ACHN (cell line): ENCODE measurements around the gene APCDD1L.
"Not testable (repeated sequence)": the region's sequence is repeated elsewhere in the genome, so short reads cannot be mapped to it uniquely, and the experiment has no call there.

Experiments used
- DNase-seq: peaks from one replicate; pipeline ENCODE4 v3.0.0-alpha.2; 2015
- in situ Hi-C: cut with HindIII; loops from 2 replicates; pipeline ENCODE4 v1.10.0; 2017; ENCODE audit warnings: low sequenced_read_pairs, low pct_ligation_motif_present, low pct_unique_long_range_greater_than_20kb

The APCDD1L gene

DNA sequence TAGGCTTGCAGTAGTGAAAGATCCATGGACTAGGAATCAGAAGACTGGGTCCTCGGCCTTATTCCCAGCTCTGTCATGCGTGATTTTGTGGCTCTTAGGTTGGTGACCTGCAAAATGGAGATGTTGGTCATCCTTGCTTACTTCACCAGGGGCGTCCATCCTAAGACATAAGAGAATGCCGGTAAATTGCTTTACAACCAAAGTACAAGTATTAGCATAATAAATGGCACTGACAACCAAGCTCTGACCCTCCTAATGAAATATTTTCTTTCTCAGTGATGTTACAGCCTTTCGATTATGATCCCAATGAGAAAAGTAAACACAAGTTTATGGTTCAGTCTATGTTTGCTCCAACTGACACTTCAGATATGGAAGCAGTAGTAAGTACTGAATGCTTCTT is 80.9 kb downstream of the APCDD1L start:
- DNase-seq = no peak
- in situ Hi-C loops = no loop called here

DNA sequence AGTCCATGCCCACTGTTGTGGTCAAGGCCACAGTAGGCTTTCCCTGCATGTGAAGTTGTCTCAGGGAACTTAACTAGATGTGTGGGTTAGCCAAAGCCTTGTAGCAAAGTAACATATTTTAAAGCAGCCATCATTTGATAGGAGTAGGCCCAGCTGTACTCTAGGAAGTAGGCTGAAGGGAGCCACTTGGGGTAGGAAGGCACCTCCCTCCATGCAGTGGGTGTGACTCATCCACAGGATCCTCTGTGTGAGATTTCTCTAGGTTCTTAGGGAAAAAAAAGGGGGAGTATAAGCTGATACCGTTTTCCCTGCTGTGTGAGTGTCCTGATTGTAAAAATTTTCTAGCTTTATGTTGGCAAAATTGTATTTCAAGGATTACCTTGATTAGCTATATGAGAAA is 81.4 kb downstream of the APCDD1L start:
- in situ Hi-C loops = no loop called here

DNA sequence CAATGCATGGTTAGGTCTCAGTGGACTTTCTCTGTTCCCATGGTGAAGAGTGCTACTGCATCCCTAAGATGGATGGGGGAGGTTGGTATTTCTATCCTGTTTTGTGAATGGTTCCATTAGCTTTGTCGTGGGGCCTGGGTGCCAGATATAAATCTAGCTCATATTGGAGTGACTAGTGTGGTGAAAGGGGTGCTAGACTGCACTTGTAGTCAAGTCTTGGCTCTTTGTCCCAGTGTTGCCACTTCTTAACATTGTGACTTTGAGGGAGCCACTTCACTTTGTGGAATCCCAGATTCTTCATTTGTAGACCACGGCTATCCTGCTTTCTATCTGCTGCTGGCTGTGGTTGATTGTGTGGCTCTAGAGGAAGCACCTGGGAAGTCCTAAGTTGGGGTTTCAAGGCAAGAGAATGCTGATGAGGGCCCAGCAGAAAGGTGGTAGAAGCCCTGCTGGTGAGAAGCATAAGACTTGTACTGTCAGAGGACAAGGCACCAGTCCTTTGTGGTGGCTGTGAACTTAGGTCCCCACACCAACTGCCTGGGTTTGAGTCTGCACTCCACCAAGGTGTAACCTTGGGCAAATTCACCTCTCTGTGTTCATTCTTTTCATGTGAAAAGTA is 82.1 kb downstream of the APCDD1L start:
- in situ Hi-C loops = no loop called here
- DNase-seq = no peak

More for the DNA sequence above, 81.4 kb downstream of the APCDD1L start:
- DNase-seq = peak; percentile 60

DNA sequence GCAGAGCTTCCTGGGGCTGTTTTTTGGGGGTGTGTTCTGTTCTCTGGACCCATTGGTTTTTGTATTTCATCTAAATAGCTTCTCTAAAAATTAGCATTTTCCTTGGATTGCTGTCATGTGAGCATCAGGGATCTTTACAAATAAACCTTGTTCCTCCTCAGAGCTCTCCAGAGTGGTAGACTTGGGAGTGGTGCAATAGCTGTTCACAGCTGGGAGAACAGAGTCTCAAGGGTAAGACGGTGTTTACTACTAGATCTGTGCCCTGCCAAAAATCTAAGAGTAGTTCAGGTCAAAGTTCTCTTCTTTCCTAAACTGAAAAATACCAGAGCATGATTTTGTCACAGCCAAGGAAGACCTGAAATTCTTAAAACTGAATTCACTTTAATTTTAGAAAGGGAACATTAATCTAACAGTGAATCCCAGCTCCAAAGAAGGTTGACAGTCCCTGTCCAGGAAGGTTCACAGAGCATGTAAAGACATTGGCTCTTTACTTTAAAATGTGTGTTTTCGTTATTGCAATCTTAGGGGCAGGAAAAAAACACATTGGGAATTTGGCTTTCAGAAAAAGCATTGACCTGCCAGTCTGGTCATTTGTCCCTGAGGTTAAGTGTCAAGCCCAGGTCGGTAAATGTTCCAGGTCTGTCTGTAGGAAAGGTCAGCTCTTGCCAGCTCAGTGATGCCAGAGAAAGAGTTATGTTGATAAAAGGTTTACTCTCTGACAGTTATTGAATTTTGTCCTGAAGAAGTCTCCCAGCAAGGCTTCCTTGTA is 82.8 kb downstream of the APCDD1L start:
- DNase-seq = no peak
- in situ Hi-C loops = no loop called here

DNA sequence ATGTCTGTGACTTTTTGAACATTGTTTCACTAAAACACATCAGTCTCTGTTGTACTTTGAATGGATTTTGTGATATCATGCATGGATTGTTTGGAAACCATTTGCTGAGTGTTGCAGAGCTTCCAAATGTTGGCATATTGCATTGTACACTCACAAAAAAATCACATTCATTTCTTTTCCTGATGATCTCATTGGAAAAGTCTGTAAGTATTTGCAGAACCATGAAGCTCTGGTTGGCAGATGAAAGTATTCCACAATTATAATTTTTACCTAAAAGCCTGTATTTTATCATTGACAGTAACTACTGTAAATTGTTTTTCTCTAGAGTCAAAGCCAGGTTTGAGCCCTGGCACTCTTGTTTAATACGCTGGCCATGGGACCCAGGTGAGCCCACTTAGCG is 84.1 kb downstream of the APCDD1L start:
- in situ Hi-C loops = no loop called here
- no peak for DNase-seq

DNA sequence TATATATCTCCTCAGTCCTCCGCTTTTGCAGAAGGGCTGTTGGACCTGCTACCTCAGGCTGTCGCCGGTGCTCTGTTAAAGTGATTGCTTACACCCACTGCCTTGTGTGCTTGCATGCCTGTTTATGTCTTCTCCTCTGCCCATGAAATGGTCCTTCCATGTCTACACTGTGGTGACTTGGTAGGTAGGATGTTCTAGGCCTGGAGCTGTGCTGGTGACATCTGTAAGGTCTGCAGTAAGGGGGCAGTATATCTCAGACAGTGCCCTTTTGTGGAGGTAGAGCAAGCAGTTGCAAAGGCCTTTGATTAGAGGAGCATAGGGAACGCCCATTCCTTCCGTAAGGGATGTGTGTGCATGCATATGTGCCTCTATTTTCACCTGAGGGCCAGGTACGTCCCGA is 85.9 kb downstream of the APCDD1L start:
- in situ Hi-C loops = no loop called here
- DNase-seq = no peak

DNA sequence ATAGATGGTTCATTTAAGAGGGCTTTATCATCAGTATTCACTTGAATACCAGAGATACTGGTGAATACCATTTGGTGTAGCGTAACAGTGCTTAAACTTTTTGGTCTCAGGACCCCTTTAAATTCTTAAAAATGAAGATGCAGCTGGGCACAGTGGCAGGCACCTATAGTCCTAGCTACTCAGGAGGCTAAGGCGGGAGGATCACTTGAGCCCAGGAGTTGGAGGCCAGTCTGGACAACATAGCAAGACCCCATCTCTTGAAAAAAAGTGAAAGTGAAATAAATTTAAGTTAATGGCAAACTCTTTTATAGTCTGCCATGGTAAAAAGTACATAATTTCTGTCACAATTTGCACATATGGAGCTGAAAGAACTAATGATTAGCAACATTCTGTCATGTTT is 86.8 kb downstream of the APCDD1L start:
- DNase-seq = no peak
- in situ Hi-C loops = no loop called here

DNA sequence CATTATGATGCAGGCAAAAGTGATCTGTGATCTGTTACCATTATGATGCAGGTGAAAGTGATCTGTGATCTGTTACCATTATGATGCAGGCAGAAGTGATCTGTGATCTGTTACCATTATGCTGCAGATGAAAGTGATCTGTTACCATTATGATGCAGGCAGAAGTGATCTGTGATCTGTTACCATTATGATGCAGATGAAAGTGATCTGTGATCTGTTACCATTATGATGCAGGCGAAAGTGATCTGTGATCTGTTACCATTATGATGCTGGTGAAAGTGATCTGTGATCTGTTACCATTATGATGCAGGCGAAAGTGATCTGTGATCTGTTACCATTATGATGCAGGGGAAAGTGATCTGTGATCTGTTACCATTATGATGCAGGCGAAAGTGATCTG is 87.6 kb downstream of the APCDD1L start:
- DNase-seq, in situ Hi-C loops: not testable (repeated sequence)

DNA sequence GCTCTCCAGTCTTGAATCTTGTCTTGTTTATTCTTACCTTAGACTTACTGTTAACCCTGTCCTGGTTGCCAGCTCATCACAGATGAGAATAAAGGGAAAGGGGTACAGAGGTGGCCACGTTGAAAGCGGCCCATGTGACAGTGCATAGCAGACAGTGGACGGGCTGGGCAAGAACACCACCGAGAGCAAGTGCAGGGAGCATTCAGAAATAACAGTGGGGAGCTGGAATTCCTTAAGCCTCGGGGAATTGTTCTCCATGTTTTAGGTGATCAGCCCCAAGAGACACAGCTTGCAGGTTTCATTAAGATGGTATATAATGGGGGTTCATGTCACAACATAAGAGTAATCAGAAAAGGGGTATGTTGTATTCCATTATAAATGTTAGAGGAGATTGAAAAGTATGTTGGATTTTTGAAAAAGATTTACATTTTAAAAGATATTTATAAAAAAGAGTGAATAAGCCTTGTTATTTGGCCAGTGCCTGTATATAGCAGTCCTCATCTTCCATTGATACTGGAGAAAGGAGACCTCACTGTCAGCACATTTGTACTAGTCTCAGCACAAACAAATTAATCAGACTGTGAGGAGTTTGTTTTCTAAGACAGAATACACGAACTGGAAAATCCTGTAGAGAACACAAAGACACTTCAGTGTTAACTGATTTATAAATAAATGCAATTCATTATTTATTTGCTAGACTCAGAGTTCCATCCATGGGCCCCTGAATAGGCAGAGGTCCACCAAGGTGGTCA is 90.8 kb downstream of the APCDD1L start:
- DNase-seq = no peak
- in situ Hi-C loops = no loop called here

DNA sequence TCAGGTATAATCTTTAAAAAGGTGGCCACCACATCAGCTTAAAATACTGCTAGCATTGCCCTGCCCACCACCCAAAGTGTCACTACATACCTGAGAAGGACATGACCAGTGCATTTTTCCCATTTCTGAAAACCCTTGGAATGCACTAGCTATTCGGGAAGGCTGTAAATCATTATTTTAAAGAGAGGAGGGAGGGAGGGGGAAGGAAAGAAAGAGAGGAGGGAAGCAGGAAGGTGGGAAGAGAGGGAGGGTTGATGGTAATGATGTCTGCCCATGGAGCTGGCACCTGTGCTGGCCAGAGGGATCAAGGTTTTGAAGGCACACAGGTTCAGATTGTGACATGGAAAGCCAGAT is 93.7 kb downstream of the APCDD1L start:
- in situ Hi-C loops = no loop called here

DNA sequence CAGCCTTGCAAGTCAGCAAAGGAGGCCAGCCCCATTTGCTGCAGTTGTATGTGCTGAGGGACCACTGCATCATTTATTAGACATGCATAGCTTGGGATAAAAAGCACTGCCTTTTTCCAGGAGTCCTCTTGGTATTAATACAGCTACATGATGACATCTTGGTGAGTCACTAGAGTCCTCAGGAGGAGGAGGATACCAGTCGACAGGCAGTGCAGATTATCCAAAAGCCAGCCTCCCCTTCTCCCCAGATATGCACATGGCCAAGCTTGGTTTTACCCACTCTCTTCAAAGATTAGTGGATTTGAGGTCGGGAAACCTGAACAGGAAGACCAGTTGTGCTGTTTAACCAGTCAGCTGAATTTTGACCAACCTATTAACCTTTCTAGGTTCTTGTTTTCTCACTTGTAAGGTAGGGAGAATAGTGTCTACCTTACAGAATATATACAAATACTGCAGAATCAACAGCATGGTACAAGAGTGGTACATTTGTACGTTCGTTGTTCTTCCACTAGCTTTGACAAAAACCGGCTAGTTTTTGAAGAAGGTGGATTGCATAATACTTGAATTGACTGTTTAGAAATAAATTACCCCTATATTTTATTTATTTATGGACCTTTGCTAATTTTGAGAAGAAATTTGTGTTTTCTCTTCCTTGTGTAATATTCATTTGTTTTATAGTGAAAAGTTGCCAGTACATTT is 94.3 kb downstream of the APCDD1L start:
- peak; percentile 72 for DNase-seq
- in situ Hi-C loops = no loop called here

More for the DNA sequence above, 93.7 kb downstream of the APCDD1L start:
- peak; percentile 80 for DNase-seq

DNA sequence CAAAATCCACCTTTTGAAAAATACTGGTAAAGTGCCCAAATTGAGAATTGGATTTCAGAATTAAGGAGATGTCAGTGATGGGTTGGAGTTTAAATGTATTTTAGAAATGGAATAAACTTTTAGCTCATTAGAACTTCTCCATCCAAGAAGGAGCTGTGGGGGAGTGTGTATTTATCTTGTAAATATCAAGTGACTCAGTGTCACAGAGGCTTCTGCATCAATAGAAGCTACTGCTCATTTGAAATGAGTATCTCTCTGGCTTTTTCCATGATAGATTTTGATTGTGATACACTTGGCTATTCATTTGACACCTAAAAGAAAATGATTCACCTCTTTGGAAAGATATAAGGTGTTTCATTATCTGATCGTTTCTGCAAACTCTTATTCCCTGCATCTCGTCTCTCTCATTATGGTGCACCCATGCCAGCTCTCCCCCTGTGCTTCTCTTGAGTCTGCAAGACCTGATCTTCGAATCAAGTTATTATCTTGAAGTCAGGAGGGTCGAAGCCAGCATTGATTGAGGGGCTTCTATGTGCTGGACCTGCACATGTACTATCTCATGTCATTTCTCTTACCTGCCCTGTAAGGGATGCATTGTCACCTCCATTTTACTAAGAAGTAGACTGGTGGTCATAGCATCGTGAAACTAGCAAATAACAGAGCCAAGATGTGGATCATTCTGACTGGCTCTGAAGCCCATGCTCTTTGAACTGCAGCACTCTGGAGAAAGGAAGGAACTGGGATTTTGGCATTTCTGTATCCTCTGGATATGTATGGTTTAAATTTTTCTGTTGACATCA is 96.0 kb downstream of the APCDD1L start:
- no peak for DNase-seq
- in situ Hi-C loops = no loop called here

DNA sequence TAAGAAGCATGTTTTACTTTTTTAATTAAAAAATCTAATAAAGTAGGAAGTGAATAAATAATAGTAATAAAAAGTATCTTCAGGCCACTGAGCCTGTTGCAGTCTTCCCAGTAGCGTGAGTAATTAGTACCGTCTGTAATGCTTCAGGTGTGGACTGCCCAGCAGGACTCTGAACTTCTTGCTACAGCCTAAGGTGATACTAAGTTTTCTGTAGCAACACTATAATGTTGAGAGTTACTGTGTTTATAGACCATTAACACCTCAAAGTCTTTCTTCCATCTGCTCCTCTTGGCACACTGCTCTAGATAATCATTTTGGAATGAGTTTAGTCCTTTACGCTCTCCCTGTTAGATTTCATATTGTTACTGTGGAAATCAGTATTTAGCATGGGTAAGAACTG is 97.8 kb downstream of the APCDD1L start:
- in situ Hi-C loops = no loop called here
- DNase-seq = no peak

DNA sequence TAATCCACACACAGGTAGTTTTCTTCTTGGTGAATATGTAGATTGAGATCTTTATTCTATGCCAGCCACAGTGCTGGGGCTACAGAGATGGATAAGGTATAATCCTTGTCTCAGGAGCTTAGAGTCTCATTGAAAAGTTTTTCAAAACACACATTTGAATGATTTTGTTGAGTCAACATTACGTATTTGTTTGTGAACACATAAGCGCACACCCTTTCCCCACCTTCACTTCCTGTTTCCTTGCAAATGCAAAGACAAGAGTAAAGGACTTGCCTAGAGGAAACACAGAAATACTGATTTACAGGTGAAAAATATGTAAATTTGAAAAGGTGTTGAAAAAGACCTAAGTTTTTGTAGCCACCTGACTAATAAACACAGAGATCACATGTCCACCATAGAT is 98.4 kb downstream of the APCDD1L start:
- no peak for DNase-seq
- in situ Hi-C loops = no loop called here

DNA sequence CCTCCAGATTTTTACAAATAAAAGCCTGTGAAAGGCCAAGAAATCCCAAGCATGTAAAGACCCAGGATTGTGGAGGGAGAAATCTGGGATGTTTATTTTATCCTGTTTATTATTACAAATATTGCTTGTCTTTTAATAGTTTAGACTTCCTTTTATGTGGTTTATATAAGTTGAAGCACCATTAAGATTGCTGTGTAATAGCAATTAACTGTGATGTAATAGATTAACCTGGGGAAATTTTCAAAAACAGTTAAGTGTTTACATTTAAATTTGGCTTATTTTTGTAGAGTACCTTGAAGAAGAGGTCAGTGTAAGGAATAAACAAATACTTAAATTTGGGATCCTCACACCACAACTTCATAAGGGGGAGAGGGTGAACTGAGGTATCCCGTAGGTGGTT is 99.1 kb downstream of the APCDD1L start:
- in situ Hi-C loops = no loop called here
- no peak for DNase-seq

DNA sequence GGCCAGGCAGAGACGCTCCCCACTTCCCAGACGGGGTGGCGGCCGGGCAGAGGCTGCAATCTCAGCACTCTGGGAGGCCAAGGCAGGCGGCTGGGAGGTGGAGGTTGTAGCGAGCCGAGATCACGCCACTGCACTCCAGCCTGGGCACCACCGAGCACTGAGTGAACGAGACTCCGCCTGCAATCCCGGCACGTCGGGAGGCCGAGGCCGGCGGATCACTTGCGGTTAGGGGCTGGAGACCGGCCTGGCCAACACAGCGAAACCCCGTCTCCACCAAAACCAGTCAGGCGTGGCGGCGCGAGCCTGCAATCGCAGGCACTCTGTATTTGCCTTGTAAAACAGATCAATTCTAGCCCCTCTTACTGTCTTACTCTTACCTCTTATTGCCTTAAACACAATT is 100.4 kb downstream of the APCDD1L start:
- in situ Hi-C loops, DNase-seq: not testable (repeated sequence)

DNA sequence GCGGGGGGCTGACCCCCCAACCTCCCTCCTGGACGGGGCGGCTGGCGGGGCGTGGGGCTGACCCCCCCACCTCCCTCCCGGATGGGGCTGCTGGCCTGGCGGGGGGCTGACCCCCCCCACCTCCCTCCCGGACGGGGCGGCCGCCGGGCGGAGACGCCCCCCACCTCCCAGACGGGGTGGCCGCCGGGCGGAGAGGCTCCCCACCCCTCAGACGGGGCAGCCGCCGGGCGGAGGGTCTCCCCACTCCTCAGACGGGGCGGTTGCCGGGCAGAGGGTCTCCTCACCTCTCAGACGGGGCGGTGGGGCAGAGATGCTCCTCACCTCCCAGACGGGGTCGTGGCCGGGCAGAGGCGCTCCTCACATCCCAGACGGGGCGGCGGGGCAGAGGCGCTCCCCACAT is 101.0 kb downstream of the APCDD1L start:
- in situ Hi-C loops, DNase-seq: not testable (repeated sequence)
